Caco-2 (cell line): ENCODE measurements around the gene IKZF3. TPM values are rescaled to one million over a fixed set of nuclear protein-coding genes. Genes with fewer than 3 reads are reported as not detected.

Experiments
- BruUV-seq: library from RNA; stranded (reverse); fragments of 400-500 nt; replicated peaks from 2 replicates; lab custom pipeline; 2021; lab: Mats Ljungman, UMichigan
- CTCF ChIA-PET: fragments of 300-600 bp; sonication (Branson Sonifier 250); formaldehyde crosslinking; loops from one replicate; lab custom pipeline; 2022; ENCODE audit warnings: antibody characterized with exemption; lab: Charles Lee
- POLR2A ChIA-PET: fragments of 300-600 bp; sonication (Branson Sonifier 250); formaldehyde crosslinking; loops from one replicate; lab custom pipeline; 2022; ENCODE audit warnings: antibody characterized with exemption; lab: Charles Lee
- DNase-seq, 2 experiments: peaks; one replicate each; pipeline versions ENCODE4 v3.0.0 to v3.0.0-alpha.2; 2020 to 2022
- H3K27me3 ChIP-seq: replicated peaks from 2 replicates; pipeline ENCODE4 v1.6.0; 2011; ENCODE audit warnings: low read length; ENCODE audit not compliant: control insufficient read depth, insufficient read depth
- H3K36me3 ChIP-seq: 2 replicates; pipeline ENCODE4 v1.5.1; 2011; ENCODE audit warnings: low read length; ENCODE audit not compliant: control insufficient read depth, insufficient read depth
- H3K4me1 ChIP-seq: fragments of 250-450 bp; sonication (Bioruptor Pico); 2 replicates; pipeline ENCODE4 v1.5.1; 2020; ENCODE audit warnings: mild to moderate bottlenecking
- H3K4me3 ChIP-seq: 2 replicates; pipeline ENCODE4 v1.5.1; 2011; ENCODE audit warnings: low read depth, mild to moderate bottlenecking, control low read depth, low read length
- H3K9me3 ChIP-seq: fragments of 250-450 bp; sonication (Bioruptor Pico); 2 replicates; pipeline ENCODE4 v1.5.1; 2020; ENCODE audit warnings: mild to moderate bottlenecking, moderate library complexity
- H3K27ac Mint-ChIP-seq: one replicate; pipeline ENCODE4 v1.8.0; 2022; ENCODE audit warnings: mixed read lengths; ENCODE audit not compliant: unreplicated experiment
- H3K27me3 Mint-ChIP-seq: one replicate; pipeline ENCODE4 v1.8.0; 2022; ENCODE audit warnings: mixed read lengths; ENCODE audit not compliant: insufficient read depth, unreplicated experiment
- H3K36me3 Mint-ChIP-seq: one replicate; pipeline ENCODE4 v1.8.0; 2022; ENCODE audit warnings: mild to moderate bottlenecking, mixed read lengths; ENCODE audit not compliant: insufficient read depth, unreplicated experiment
- H3K4me1 Mint-ChIP-seq: one replicate; pipeline ENCODE4 v1.8.0; 2022; ENCODE audit warnings: low read depth, mixed read lengths; ENCODE audit not compliant: unreplicated experiment
- H3K4me3 Mint-ChIP-seq: one replicate; pipeline ENCODE4 v1.8.0; 2022; ENCODE audit warnings: mild to moderate bottlenecking, moderate library complexity, mixed read lengths; ENCODE audit not compliant: unreplicated experiment
- H3K9me3 Mint-ChIP-seq: one replicate; pipeline ENCODE4 v1.8.0; 2022; ENCODE audit warnings: mixed read lengths; ENCODE audit not compliant: unreplicated experiment
- intact Hi-C: fragments of 100-400 bp; cut with micrococcal nuclease; formaldehyde crosslinking; loops from one replicate; pipeline ENCODE4 v1.10.0; 2022; ENCODE audit not compliant: unreplicated experiment
- total RNA-seq: library from RNA; stranded (reverse); gene quantifications from 2 replicates; pipeline ENCODE4 v1.2.3, GENCODE V29; 2022
- TF ChIP-seq, protein P1 (sequence below), 2 experiments: fragments of 200-600 bp in 1 of 2; IDR thresholded peaks; 1 replicate in 1 of 2; 2 replicates in 1 of 2; pipeline versions ENCODE4 v1.5.1 to v1.8.0; 2011 to 2022; ENCODE audit warnings: antibody characterized with exemption in 1 of 2, control low read depth in 1 of 2, inconsistent platforms in 1 of 2, low read depth in 1 of 2, low read length in 1 of 2, mild to moderate bottlenecking in 1 of 2, moderate library complexity in 1 of 2; ENCODE audit not compliant: insufficient read depth in 1 of 2, severe bottlenecking in 1 of 2, unreplicated experiment in 1 of 2

IKZF3 gene
- total RNA-seq, 1 experiment from 2014 or later = 2.8 TPM

DNA sequence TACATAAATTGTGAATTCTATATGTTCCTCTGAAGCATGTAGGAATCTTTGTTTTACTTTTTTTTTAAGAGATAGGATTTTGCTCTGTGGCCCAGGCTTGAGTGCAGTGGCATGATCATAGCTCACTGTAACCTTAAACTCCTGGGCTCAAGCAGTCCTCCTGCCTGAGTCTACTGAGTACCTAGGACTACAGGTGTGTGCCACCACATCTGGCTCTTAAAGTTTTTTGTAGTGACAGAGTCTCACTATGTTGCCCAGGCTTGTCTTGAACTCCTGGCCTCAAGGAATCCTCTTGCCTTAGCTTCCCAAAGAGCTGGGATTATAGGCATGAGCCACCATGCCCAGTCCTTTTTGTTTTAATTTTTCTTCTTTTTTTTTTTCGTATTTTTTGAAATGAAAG lies 25.3 kb downstream of the IKZF3 start:
- H3K4me3 Mint-ChIP-seq = no peak overlapping the region
- TF ChIP-seq, protein P1, sequence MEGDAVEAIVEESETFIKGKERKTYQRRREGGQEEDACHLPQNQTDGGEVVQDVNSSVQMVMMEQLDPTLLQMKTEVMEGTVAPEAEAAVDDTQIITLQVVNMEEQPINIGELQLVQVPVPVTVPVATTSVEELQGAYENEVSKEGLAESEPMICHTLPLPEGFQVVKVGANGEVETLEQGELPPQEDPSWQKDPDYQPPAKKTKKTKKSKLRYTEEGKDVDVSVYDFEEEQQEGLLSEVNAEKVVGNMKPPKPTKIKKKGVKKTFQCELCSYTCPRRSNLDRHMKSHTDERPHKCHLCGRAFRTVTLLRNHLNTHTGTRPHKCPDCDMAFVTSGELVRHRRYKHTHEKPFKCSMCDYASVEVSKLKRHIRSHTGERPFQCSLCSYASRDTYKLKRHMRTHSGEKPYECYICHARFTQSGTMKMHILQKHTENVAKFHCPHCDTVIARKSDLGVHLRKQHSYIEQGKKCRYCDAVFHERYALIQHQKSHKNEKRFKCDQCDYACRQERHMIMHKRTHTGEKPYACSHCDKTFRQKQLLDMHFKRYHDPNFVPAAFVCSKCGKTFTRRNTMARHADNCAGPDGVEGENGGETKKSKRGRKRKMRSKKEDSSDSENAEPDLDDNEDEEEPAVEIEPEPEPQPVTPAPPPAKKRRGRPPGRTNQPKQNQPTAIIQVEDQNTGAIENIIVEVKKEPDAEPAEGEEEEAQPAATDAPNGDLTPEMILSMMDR (IDR thresholded peaks at IDR 0.05; ENCODE audit: insufficient read depth in 1 of 2, low read depth in 1 of 2, low read length in 1 of 2, severe bottlenecking in 1 of 2, unreplicated experiment in 1 of 2) = no peak
- H3K27me3 ChIP-seq = no peaks in the 10 kb centered on the region
- no peaks in the 10 kb centered on the region for H3K36me3 ChIP-seq
- H3K27me3 Mint-ChIP-seq = peaks cover 9% of the 10 kb centered on the region
- ChIA-PET CTCF (no interaction called here), POLR2A (no interaction called here)
- H3K4me3 ChIP-seq = no peak overlapping the region
- no peak overlapping the region for H3K27ac Mint-ChIP-seq
- BruUV-seq = no TSS peak
- peaks cover 9% of the 10 kb centered on the region for H3K9me3 ChIP-seq
- intact Hi-C loops = no loop called here
- peaks cover 28% of the 10 kb centered on the region for H3K9me3 Mint-ChIP-seq
- no peaks in the 10 kb centered on the region for H3K4me1 Mint-ChIP-seq
- H3K36me3 Mint-ChIP-seq = no peaks in the 10 kb centered on the region
- no peak for DNase-seq
- no peaks in the 10 kb centered on the region for H3K4me1 ChIP-seq

DNA sequence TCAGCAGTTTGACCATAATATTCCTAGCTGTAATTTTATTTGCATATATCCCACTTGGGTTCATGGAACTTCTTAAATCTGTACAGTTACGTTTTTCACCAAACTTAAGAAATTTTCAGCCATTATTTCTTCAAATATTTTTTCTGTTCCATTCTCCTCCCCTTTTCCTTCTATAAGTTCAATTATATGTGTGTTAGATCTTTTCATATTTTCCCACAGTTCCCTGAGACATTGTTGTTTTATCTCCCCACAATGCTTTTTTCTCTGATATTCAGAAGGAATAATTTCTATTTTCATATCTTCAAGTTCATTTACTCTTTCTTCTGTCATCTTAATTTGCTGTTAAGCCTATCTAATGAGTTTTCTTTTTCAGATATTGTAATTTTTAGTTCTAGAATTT lies 26.1 kb downstream of the IKZF3 start:
- peaks cover 8% of the 10 kb centered on the region for H3K27me3 Mint-ChIP-seq

DNA sequence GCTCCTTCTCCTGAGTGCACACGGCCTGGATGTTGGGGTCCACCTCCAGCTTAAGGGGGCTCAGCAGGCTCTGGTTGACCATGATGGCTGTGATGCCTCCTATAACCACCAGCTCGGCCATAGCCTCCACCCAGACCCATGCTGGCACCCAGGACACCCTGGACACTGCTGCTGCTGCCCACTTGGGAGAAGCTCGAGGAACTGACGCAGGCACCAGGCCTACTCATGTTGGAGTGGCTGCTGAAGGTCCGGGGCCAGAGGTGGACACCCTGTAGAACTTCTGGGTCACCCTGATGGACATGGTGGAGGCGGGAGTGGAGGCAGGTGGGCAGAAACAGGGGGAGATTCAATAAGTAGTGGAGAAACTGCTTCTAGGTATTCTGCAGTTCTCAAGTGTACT lies 28.0 kb downstream of the IKZF3 start:
- ChIA-PET CTCF (interaction anchor here (0.6 kb wide), 1 partner anchor 562 kb away, joined by 6 read pairs; no protein-coding TSS in a partner anchor), POLR2A (no interaction called here)
- H3K4me3 ChIP-seq = no peak overlapping the region
- no peak overlapping the region for H3K27ac Mint-ChIP-seq
- no peaks in the 10 kb centered on the region for H3K27me3 ChIP-seq
- H3K27me3 Mint-ChIP-seq = peaks cover 2% of the 10 kb centered on the region
- no peak for DNase-seq
- H3K36me3 Mint-ChIP-seq = no peaks in the 10 kb centered on the region
- H3K4me1 Mint-ChIP-seq = no peaks in the 10 kb centered on the region
- no TSS peak for BruUV-seq
- peaks cover 9% of the 10 kb centered on the region for H3K9me3 ChIP-seq
- no peak overlapping the region for H3K4me3 Mint-ChIP-seq
- TF ChIP-seq, protein P1 (IDR thresholded peaks at IDR 0.05; ENCODE audit: insufficient read depth in 1 of 2, low read depth in 1 of 2, low read length in 1 of 2, severe bottlenecking in 1 of 2, unreplicated experiment in 1 of 2) = no peak
- no peaks in the 10 kb centered on the region for H3K36me3 ChIP-seq
- intact Hi-C loops = no loop called here
- H3K9me3 Mint-ChIP-seq = peaks cover 28% of the 10 kb centered on the region
- no peaks in the 10 kb centered on the region for H3K4me1 ChIP-seq

More for the DNA sequence above, 26.1 kb downstream of the IKZF3 start:
- Histone ChIP-seq H3K4me1 (no peaks in the 10 kb centered on the region), H3K4me3 (no peak overlapping the region), H3K36me3 (no peaks in the 10 kb centered on the region), H3K27me3 (no peaks in the 10 kb centered on the region), H3K9me3 (peaks cover 9% of the 10 kb centered on the region)
- H3K4me1 Mint-ChIP-seq = no peaks in the 10 kb centered on the region
- H3K4me3 Mint-ChIP-seq = no peak overlapping the region
- BruUV-seq = no TSS peak
- TF ChIP-seq, protein P1 (IDR thresholded peaks at IDR 0.05; ENCODE audit: insufficient read depth in 1 of 2, low read depth in 1 of 2, low read length in 1 of 2, severe bottlenecking in 1 of 2, unreplicated experiment in 1 of 2) = no peak
- peaks cover 28% of the 10 kb centered on the region for H3K9me3 Mint-ChIP-seq
- no peak overlapping the region for H3K27ac Mint-ChIP-seq
- POLR2A ChIA-PET = no interaction called here
- intact Hi-C loops = no loop called here
- no peak for DNase-seq
- no peaks in the 10 kb centered on the region for H3K36me3 Mint-ChIP-seq
- CTCF ChIA-PET = no interaction called here
